Common myeloid progenitor, CD34-positive (primary cell): ENCODE results near the gene MINPP1.
"Not testable (repeated sequence)": the region's sequence is repeated elsewhere in the genome, so short reads cannot be mapped to it uniquely, and the experiment has no call there.

Source experiments
- CTCF ChIA-PET: fragments of 350-600 bp; sonication (Branson Sonifier 250); formaldehyde crosslinking; loops from one replicate; lab custom pipeline; 2021; ENCODE audit warnings: antibody characterized with exemption; lab: Charles Lee
- POLR2A ChIA-PET: fragments of 350-600 bp; sonication (Branson Sonifier 250); formaldehyde crosslinking; loops from one replicate; lab custom pipeline; 2021; ENCODE audit warnings: antibody characterized with exemption; lab: Charles Lee
- DNase-seq, 3 donors: peaks; one replicate each; pipeline versions ENCODE4 v3.0.0 to v3.0.0-alpha.2; 2013
- H3K27ac ChIP-seq, 2 experiments: 1 replicate in 1 of 2; 2 replicates in 1 of 2; pipeline ENCODE4 v1.7.0; 2013; ENCODE audit warnings: inconsistent platforms in 2 of 2, low read length in 2 of 2, mild to moderate bottlenecking in 2 of 2, low read depth in 1 of 2, moderate library complexity in 1 of 2; ENCODE audit not compliant: severe bottlenecking in 2 of 2, insufficient read depth in 1 of 2, poor library complexity in 1 of 2
- H3K27me3 ChIP-seq, 5 experiments: replicated peaks in 2 of 5; 1 replicate in 3 of 5; 2 replicates in 2 of 5; pipeline versions ENCODE4 v1.6.1 to v1.7.0; 2013; ENCODE audit warnings: low read length in 4 of 5, mild to moderate bottlenecking in 2 of 5, moderate library complexity in 2 of 5, inconsistent platforms in 1 of 5; ENCODE audit not compliant: insufficient read depth in 5 of 5, control insufficient read depth in 4 of 5
- H3K36me3 ChIP-seq, 4 experiments: 1 replicate in 2 of 4; 2 replicates in 2 of 4; pipeline versions ENCODE4 v1.6.1 to v1.7.0; 2013; ENCODE audit warnings: low read length in 3 of 4, control low read depth in 1 of 4, mild to moderate bottlenecking in 1 of 4; ENCODE audit not compliant: control insufficient read depth in 4 of 4, insufficient read depth in 4 of 4
- H3K4me1 ChIP-seq, 4 experiments: 1 replicate in 3 of 4; 2 replicates in 1 of 4; pipeline versions ENCODE4 v1.6.1 to v1.7.1; 2013; ENCODE audit warnings: low read length in 3 of 4, mild to moderate bottlenecking in 3 of 4, control low read depth in 1 of 4, inconsistent platforms in 1 of 4, moderate library complexity in 1 of 4; ENCODE audit not compliant: control insufficient read depth in 4 of 4, insufficient read depth in 4 of 4; ENCODE audit errors: control extremely low read depth in 1 of 4
- H3K4me3 ChIP-seq, 7 experiments: 1 replicate in 4 of 7; 2 replicates in 3 of 7; pipeline versions ENCODE4 v1.5.1 to v1.7.0; 2013; ENCODE audit warnings: mild to moderate bottlenecking in 7 of 7, low read length in 6 of 7, moderate library complexity in 6 of 7, inconsistent platforms in 2 of 7, low read depth in 2 of 7, control low read depth in 1 of 7; ENCODE audit not compliant: insufficient read depth in 4 of 7, control insufficient read depth in 1 of 7; ENCODE audit errors: extremely low read depth in 1 of 7
- H3K9me3 ChIP-seq, 5 experiments: 1 replicate in 4 of 5; 2 replicates in 1 of 5; pipeline versions ENCODE4 v1.6.1 to v1.7.1; 2013; ENCODE audit warnings: low read length in 4 of 5, mild to moderate bottlenecking in 2 of 5, inconsistent platforms in 1 of 5, low read depth in 1 of 5, moderate library complexity in 1 of 5; ENCODE audit not compliant: control insufficient read depth in 4 of 5, insufficient read depth in 2 of 5; ENCODE audit errors: control extremely low read depth in 1 of 5
- WGBS: methylation state at CpG from one replicate; pipeline ENCODE4 v1.1.5; 2013; ENCODE audit not compliant: insufficient coverage; 5-methylcytosine and 5-hydroxymethylcytosine counted together

Gene MINPP1

GRCh38 chr10:87492450-87492849 lies 12.2 kb upstream of the MINPP1 start:
- H3K27ac ChIP-seq, H3K4me1 ChIP-seq, CTCF ChIA-PET, H3K4me3 ChIP-seq, H3K9me3 ChIP-seq, POLR2A ChIA-PET, H3K27me3 ChIP-seq, H3K36me3 ChIP-seq, DNase-seq: not testable (repeated sequence)
- WGBS = 90% methylated on average over 2 of the region's 2 CpGs

- H3K4me1 ChIP-seq, H3K27ac ChIP-seq, DNase-seq, H3K9me3 ChIP-seq, H3K4me3 ChIP-seq, H3K27me3 ChIP-seq, H3K36me3 ChIP-seq, CTCF ChIA-PET, POLR2A ChIA-PET: not testable (repeated sequence)
- no CpG with 5 or more reads among the region's 5 CpGs for WGBS
Measured at GRCh38 chr10:87495446-87495845, 9.2 kb upstream of the MINPP1 start.

DNA sequence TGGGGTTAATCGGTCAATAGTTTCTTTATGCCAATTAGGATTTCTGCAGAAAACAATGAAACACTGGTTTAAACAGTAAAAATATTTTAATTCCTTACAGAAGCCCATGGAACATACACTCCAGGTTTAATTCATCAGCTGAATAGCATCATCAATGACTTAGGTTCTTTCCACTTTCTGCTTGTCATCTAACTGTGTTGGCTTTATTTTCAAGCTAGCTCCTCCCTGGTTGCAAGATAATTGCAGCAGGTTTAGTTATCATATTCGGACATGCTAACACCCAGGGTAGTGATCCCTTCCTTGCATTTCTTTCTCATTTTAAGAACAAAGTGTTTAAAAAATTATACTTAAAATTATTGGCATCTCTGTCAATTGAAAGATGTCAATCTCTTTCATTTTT lies 7.3 kb upstream of the MINPP1 start:
- DNase-seq, H3K27ac ChIP-seq, CTCF ChIA-PET, H3K4me1 ChIP-seq, POLR2A ChIA-PET, H3K36me3 ChIP-seq, H3K9me3 ChIP-seq, H3K27me3 ChIP-seq, H3K4me3 ChIP-seq: not testable (repeated sequence)
- no CpG with 5 or more reads among the region's 2 CpGs for whole genome bisulfite sequencing

DNA sequence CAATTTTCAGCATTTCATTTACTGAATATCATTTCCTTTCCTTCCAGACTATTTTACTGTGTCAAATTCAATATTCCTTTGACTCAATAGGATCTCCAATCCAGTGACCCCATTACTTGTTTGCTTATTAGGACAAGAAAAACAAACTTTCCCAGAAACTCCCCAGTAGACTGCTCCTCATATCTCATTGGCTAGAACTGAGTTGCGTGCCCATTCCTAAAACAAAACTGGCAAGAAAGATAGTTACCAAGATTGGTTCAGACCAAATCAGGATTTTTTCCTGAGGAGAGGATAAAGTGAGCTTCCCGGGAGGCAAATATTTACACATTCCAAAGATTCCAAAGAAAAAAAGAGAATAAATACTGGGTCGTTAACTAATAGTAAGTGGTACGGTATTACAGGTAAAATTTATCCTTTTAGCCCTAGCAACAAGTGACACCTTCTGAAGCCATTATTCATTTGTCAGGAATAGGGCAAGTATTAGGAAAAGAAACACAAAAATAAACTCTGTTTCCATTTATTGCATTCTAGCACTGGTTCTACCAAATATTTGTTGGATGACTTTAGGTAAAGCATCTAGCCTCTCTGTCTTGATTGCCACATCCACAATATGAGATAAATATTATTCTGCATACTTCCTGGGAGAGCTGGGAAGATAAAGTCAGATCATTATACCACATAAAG lies 6.4 kb upstream of the MINPP1 start:
- CTCF ChIA-PET, H3K36me3 ChIP-seq, H3K4me1 ChIP-seq, H3K4me3 ChIP-seq, DNase-seq, H3K9me3 ChIP-seq, H3K27me3 ChIP-seq, H3K27ac ChIP-seq, POLR2A ChIA-PET: not testable (repeated sequence)
- no CpG with 5 or more reads among the region's 4 CpGs for WGBS

GRCh38 chr10:87500646-87501048 lies 4.0 kb upstream of the MINPP1 start:
- Histone ChIP-seq H3K9me3 (no peaks in the 10 kb centered on the region), H3K4me1 (peaks cover 0 to 14% (median 4%) of the 10 kb centered on the region in 4 experiments), H3K27ac (peak overlapping the region; percentile 34 to 66), H3K27me3 (no peaks in the 10 kb centered on the region), H3K36me3 (no peaks in the 10 kb centered on the region), H3K4me3 (no peak overlapping the region)
- CTCF ChIA-PET = interaction anchor here (1.2 kb wide), 1 partner anchor 11 kb away, joined by 3 read pairs; no protein-coding TSS in a partner anchor
- DNase-seq = peak; percentile 72 to 88 (median 74)
- POLR2A ChIA-PET = no interaction called here
- no CpG with 5 or more reads among the region's 3 CpGs for WGBS

DNA sequence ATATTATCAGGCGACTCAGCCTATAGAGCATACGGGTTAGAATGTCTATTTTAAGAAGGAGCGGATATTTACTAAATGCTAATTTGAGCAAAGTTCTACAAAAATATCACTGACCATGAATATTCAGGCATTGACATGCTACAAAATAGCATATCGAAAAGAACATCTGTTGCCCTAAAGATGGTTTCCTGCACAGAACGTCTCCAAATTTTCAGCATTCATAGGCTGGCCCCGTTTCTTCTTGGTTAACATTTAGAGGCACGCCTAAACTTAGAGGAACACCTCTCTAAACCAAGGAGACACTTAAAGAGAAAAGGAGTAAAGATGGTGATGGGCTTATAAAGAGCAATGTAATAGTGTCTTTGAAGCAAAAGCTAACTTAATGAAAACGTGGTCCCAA lies 1.3 kb upstream of the MINPP1 start:
- Histone ChIP-seq H3K4me1 (peaks cover 3 to 32% (median 13%) of the 10 kb centered on the region in 4 experiments), H3K27me3 (no peaks in the 10 kb centered on the region), H3K27ac (peak overlapping the region in 1 of 2 experiments; percentile 85), H3K9me3 (no peaks in the 10 kb centered on the region), H3K4me3 (peak overlapping the region in 2 of 7 experiments; percentile 87 to 94), H3K36me3 (no peaks in the 10 kb centered on the region)
- CTCF ChIA-PET = no interaction called here
- WGBS = 98% methylated on average over 7 of the region's 8 CpGs
- DNase-seq = no peak
- POLR2A ChIA-PET = no interaction called here

- ChIA-PET CTCF (interaction anchor here (1.2 kb wide), 1 partner anchor 18 kb away, joined by 3 read pairs; no protein-coding TSS in a partner anchor), POLR2A (interaction anchor here (0.6 kb wide), 1 partner anchor 561 kb away, joined by 3 read pairs; no protein-coding TSS in a partner anchor)
- peaks cover 0 to 4% (median 2%) of the 10 kb centered on the region in 4 experiments for H3K36me3 ChIP-seq
- H3K27ac ChIP-seq = peak overlapping the region; percentile 33 to 85
- WGBS = 83% methylated on average over 4 of the region's 6 CpGs
- peak overlapping the region in 6 of 7 experiments; percentile 81 to 98 (median 91) for H3K4me3 ChIP-seq
- no peak for DNase-seq
- H3K4me1 ChIP-seq = peaks cover 3 to 32% (median 13%) of the 10 kb centered on the region in 4 experiments
- no peaks in the 10 kb centered on the region for H3K9me3 ChIP-seq
- no peaks in the 10 kb centered on the region for H3K27me3 ChIP-seq
Measured at GRCh38 chr10:87503886-87504285, 807 bp upstream of the MINPP1 start.
